Peyer's patch (tissue), 4 donors: ENCODE results near the gene FAM219B. TPM values are rescaled to one million over a fixed set of nuclear protein-coding genes. Genes with fewer than 3 reads are reported as not detected.
A peak's percentile ranks its signal among the peaks of the same experiment; 100 is the strongest.

Experiments
- DNase-seq, 3 donors: peaks; one replicate each; pipeline ENCODE4 v3.0.0-alpha.2; 2017 to 2019
- H3K27ac ChIP-seq, 4 donors: fragments of 200-600 bp; sonication (generic); one replicate each; pipeline ENCODE4 v1.5.1; 2016 to 2019
- H3K27me3 ChIP-seq, 2 donors: fragments of 200-600 bp; sonication (generic); one replicate each; pipeline ENCODE4 v1.5.1; 2019
- H3K36me3 ChIP-seq, 3 donors: fragments of 200-600 bp; sonication (generic); one replicate each; pipeline ENCODE4 v1.5.1; 2016 to 2019
- H3K4me1 ChIP-seq, 4 donors: fragments of 200-600 bp; sonication (generic); one replicate each; pipeline ENCODE4 v1.5.1; 2016 to 2019
- H3K4me3 ChIP-seq, 4 donors: fragments of 200-600 bp; sonication (generic); 1 replicate in 3 of 4; 2 replicates in 1 of 4; pipeline ENCODE4 v1.5.1; 2016 to 2019; ENCODE audit warnings: mild to moderate bottlenecking in 1 of 4
- H3K9me3 ChIP-seq, 4 donors: fragments of 200-600 bp; sonication (generic); one replicate each; pipeline ENCODE4 v1.5.1; 2016 to 2019; ENCODE audit warnings: mild to moderate bottlenecking in 1 of 4
- CTCF ChIP-seq, 6 experiments: fragments of 450-650 bp in 4 of 6; fragments of 200-600 bp in 2 of 6; sonication (generic) in 1 of 6; IDR thresholded peaks; one replicate each; pipeline ENCODE4 v1.5.1; 2017 to 2019; ENCODE audit warnings: antibody characterized with exemption in 6 of 6, mild to moderate bottlenecking in 3 of 6, moderate library complexity in 1 of 6
- POLR2A ChIP-seq, 2 donors: fragments of 450-650 bp; IDR thresholded peaks; one replicate each; pipeline ENCODE4 v1.5.1; 2017; ENCODE audit warnings: antibody characterized with exemption in 2 of 2, mild to moderate bottlenecking in 2 of 2, moderate library complexity in 2 of 2
- total RNA-seq, 4 donors: library from RNA; depleted of rRNA; stranded (reverse); fragments of >200 nt; gene quantifications; one replicate each; pipeline ENCODE4 v1.1.0, GENCODE V29; 2016

FAM219B gene
- total RNA-seq, 4 donors from 2014 or later: 48.7 to 76.5 (median 57.6) TPM

GRCh38 chr15:74857082-74857655, 49.5 kb downstream of the FAM219B start:
- Histone ChIP-seq H3K9me3 (no peaks in the 10 kb centered on the region), H3K36me3 (peaks cover 0 to 25% (median 0%) of the 10 kb centered on the region in 3 donors), H3K27ac (peak overlapping the region; percentile 23 to 77 (median 51)), H3K4me1 (peaks cover 14 to 47% (median 23%) of the 10 kb centered on the region in 4 donors), H3K4me3 (no peak overlapping the region), H3K27me3 (no peaks in the 10 kb centered on the region)
- DNase-seq: peak in 2 of 3 donors; percentile 35 to 72
- TF ChIP-seq POLR2A (IDR thresholded peaks at IDR 0.05) (no peak), CTCF (IDR thresholded peaks at IDR 0.05) (no peak)

DNA sequence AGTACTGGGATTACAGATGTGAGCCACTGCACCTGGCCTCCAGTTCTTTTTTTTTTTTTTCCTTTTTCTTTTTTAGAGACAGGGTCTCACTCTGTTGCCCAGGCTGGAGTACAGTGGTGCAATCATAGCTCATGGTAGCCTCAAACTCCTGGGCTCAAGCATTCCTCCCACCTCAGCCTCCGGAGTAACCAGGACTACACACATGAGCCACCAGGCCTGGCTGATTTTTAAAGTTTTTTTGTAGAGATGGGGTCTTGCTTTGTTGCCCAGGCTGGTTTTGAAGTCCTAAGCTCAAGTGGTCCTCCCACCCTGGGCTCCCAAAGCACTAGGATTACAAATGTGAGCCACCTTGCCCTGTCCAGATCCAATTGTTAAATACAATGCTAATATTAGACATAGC, 50.1 kb downstream of the FAM219B start:
- Histone ChIP-seq H3K4me1 (peaks cover 14 to 47% (median 23%) of the 10 kb centered on the region in 4 donors), H3K4me3 (no peak overlapping the region), H3K9me3 (no peaks in the 10 kb centered on the region), H3K27me3 (no peaks in the 10 kb centered on the region), H3K36me3 (peaks cover 0 to 31% (median 0%) of the 10 kb centered on the region in 3 donors), H3K27ac (peak overlapping the region; percentile 23 to 77 (median 51))
- no peak for DNase-seq
- no peak for TF ChIP-seq CTCF (IDR thresholded peaks at IDR 0.05)
- no peak for TF ChIP-seq POLR2A (IDR thresholded peaks at IDR 0.05)

DNA sequence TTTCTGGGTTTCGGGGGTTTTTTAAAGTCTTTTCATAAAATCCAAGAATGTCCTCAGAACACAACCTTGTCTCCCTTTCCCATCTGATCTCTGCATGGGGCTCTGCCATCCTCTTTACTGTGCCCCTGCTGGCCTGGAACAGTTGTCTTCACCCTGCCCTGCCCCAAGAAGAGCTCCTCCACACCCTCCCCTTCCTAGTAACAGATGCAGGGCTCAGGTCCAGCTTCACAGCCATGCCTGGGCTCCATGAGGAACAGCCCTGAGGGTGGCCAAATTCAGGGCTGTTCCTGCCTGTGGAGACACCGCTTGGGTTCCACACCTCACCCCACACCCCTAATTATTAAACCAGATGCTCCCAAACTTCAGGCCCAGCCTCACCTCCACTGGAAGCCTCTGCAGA, 50.8 kb downstream of the FAM219B start:
- H3K9me3 ChIP-seq: no peaks in the 10 kb centered on the region
- H3K4me1 ChIP-seq: peaks cover 14 to 51% (median 23%) of the 10 kb centered on the region in 4 donors
- no peak for TF ChIP-seq CTCF (IDR thresholded peaks at IDR 0.05)
- TF ChIP-seq POLR2A (IDR thresholded peaks at IDR 0.05): no peak
- peaks cover 0 to 38% (median 0%) of the 10 kb centered on the region in 3 donors for H3K36me3 ChIP-seq
- H3K27ac ChIP-seq: no peak overlapping the region
- no peak overlapping the region for H3K4me3 ChIP-seq
- H3K27me3 ChIP-seq: no peaks in the 10 kb centered on the region
- DNase-seq: no peak

DNA sequence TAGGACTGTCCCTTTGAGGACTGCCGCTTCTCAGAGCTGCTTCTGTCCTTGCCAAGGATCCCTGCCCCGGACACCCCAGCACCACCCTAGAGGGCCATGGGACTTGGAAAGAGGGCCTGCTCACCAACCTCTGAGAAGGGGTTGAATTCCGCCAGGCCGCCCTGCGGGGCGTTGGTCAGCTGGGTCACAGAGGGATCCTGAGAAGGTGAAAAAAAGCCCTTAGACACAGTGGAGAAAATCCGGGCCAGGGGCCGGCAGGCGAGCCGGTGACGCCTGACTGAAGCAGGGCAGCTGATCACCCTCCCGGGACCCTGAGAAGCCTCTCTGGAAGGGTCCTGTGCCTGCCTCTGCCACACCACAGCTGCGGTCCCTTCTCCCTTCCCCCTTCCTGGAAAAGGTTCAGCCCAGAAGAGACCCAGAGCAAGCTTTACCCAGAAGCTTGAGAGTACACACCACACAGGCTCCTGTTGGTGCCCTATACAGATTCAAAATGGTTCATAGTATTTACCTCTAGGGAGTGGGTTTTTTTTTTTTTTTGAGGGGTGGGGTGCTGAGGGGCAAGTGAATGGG, 52.1 kb downstream of the FAM219B start:
- peaks cover 14 to 45% (median 19%) of the 10 kb centered on the region in 4 donors for H3K4me1 ChIP-seq
- TF ChIP-seq POLR2A (IDR thresholded peaks at IDR 0.05) (no peak), CTCF (IDR thresholded peaks at IDR 0.05) (no peak)
- H3K4me3 ChIP-seq: no peak overlapping the region
- no peaks in the 10 kb centered on the region for H3K9me3 ChIP-seq
- no peak overlapping the region for H3K27ac ChIP-seq
- no peaks in the 10 kb centered on the region for H3K27me3 ChIP-seq
- no peak for DNase-seq
- peaks cover 0 to 51% (median 0%) of the 10 kb centered on the region in 3 donors for H3K36me3 ChIP-seq

DNA sequence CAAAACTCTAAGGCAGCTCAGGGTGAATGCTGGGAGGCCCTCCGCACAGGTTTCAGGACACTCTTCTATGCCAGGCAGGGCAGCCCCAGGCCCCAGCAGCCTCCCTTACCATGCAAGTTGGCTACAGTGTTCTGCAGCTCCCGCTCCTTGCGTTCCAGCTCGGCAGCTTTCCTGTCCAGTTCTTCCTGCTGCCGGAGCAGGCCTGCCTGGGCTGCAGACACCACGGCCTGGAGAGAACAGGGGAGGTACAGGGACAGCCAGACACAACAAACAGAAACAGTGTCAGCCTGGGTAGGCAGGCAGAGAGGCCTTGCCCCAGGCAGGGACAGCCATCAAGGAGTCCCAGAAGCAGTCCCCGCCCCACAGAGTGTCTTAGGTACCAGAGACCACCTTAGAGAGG, 54.7 kb downstream of the FAM219B start:
- Histone ChIP-seq H3K36me3 (peaks cover 0 to 77% (median 0%) of the 10 kb centered on the region in 3 donors), H3K4me1 (peaks cover 4 to 19% (median 5%) of the 10 kb centered on the region in 4 donors), H3K9me3 (no peaks in the 10 kb centered on the region), H3K4me3 (no peak overlapping the region), H3K27ac (no peak overlapping the region), H3K27me3 (no peaks in the 10 kb centered on the region)
- no peak for DNase-seq
- no peak for TF ChIP-seq CTCF (IDR thresholded peaks at IDR 0.05)
- no peak for TF ChIP-seq POLR2A (IDR thresholded peaks at IDR 0.05)
